Measurements from ENCODE around the gene RPL27. TPM values are rescaled to one million over a fixed set of nuclear protein-coding genes. Genes with fewer than 3 reads are reported as not detected.
A peak's percentile ranks its signal among the peaks of the same experiment; 100 is the strongest.
"Not testable (repeated sequence)": the region's sequence is repeated elsewhere in the genome, so short reads cannot be mapped to it uniquely, and the experiment has no call there.

Gene RPL27
- total RNA-seq, 2 experiments from 2014 or later: 1,974 to 2,033 TPM

GRCh38 chr17:42999003-42999525 is 845 bp downstream of the RPL27 start:
- peaks cover 34% of the 10 kb centered on the region for H3K4me1 Mint-ChIP-seq (ENCODE audit: low read depth)
- peaks cover 44% of the 10 kb centered on the region for H3K36me3 Mint-ChIP-seq (ENCODE audit: low read depth)
- no peaks in the 10 kb centered on the region for H3K9me3 Mint-ChIP-seq
- H3K27me3 Mint-ChIP-seq (ENCODE audit: low read depth): no peaks in the 10 kb centered on the region
- CTCF ChIA-PET: interaction anchor here (1.0 to 2.7 kb wide), 3 partner anchors 7 to 20 kb away, joined by 4 to 15 read pairs (median 5); partner anchors contain the start of genes IFI35 and PTGES3L
- H3K4me3 Mint-ChIP-seq: peak overlapping the region; percentile 97
- no peak for DNase-seq
- intact Hi-C loops (cut with micrococcal nuclease): loop anchor here (2.0 to 5.0 kb wide), 2 partner anchors 213 to 390 kb away; partner anchors contain the start of genes RETREG3, TMEM106A and TUBG1
- peak overlapping the region; percentile 97 for H3K27ac Mint-ChIP-seq

- intact Hi-C loops (cut with micrococcal nuclease); H3K27me3 Mint-ChIP-seq (ENCODE audit: low read depth); DNase-seq; H3K9me3 Mint-ChIP-seq; CTCF ChIA-PET: not testable (repeated sequence)
- peaks cover 34% of the 10 kb centered on the region for H3K4me1 Mint-ChIP-seq (ENCODE audit: low read depth)
- peak overlapping the region; percentile 73 for H3K27ac Mint-ChIP-seq
- H3K4me3 Mint-ChIP-seq: peak overlapping the region; percentile 6
- peaks cover 45% of the 10 kb centered on the region for H3K36me3 Mint-ChIP-seq (ENCODE audit: low read depth)
These were observed 2.7 kb downstream of the RPL27 start for GRCh38 chr17:43000894-43001293.

GRCh38 chr17:43003542-43004172 is 5.4 kb downstream of the RPL27 start:
- intact Hi-C loops (cut with micrococcal nuclease): no loop called here
- CTCF ChIA-PET: interaction anchor here (0.7 kb wide), 1 partner anchor 64 kb away, joined by 3 read pairs; no protein-coding TSS in a partner anchor
- no peak overlapping the region for H3K4me3 Mint-ChIP-seq
- DNase-seq: no peak
- peaks cover 48% of the 10 kb centered on the region for H3K36me3 Mint-ChIP-seq (ENCODE audit: low read depth)
- no peak overlapping the region for H3K27ac Mint-ChIP-seq
- no peaks in the 10 kb centered on the region for H3K9me3 Mint-ChIP-seq
- peaks cover 29% of the 10 kb centered on the region for H3K4me1 Mint-ChIP-seq (ENCODE audit: low read depth)
- no peaks in the 10 kb centered on the region for H3K27me3 Mint-ChIP-seq (ENCODE audit: low read depth)

GRCh38 chr17:43006639-43007551 is 8.7 kb downstream of the RPL27 start, which contains the start of gene IFI35:
IFI35 (plus strand) TSS chr17:43006784; CDS start chr17:43006948, 164 bp downstream.
- CTCF ChIA-PET: interaction anchor here (0.6 to 2.2 kb wide), 5 partner anchors 9 to 308 kb away, joined by 3 to 15 read pairs (median 4); partner anchors contain the start of gene RPL27
- no peaks in the 10 kb centered on the region for H3K27me3 Mint-ChIP-seq (ENCODE audit: low read depth)
- H3K36me3 Mint-ChIP-seq (ENCODE audit: low read depth): peaks cover 23% of the 10 kb centered on the region
- H3K9me3 Mint-ChIP-seq: no peaks in the 10 kb centered on the region
- peak within 1 kb of the TSS; percentile 99 for H3K27ac Mint-ChIP-seq
- peak within 1 kb of the TSS; percentile 100 for H3K4me3 Mint-ChIP-seq
- peak; percentile 94 for DNase-seq
- peaks cover 16% of the 10 kb centered on the region for H3K4me1 Mint-ChIP-seq (ENCODE audit: low read depth)
- intact Hi-C loops (cut with micrococcal nuclease): loop anchor here (1.0 to 5.0 kb wide), 3 partner anchors 118 to 476 kb away; partner anchors contain the start of genes BRCA1 and DHX8

GRCh38 chr17:43010667-43011308 is 12.6 kb downstream of the RPL27 start:
- intact Hi-C loops (cut with micrococcal nuclease): no loop called here
- H3K27ac Mint-ChIP-seq: no peak overlapping the region
- DNase-seq: no peak
- CTCF ChIA-PET: interaction anchor here (1.9 kb wide), 1 partner anchor 13 kb away, joined by 4 read pairs; the partner anchor contains the start of gene RPL27
- H3K4me3 Mint-ChIP-seq: no peak overlapping the region
- H3K4me1 Mint-ChIP-seq (ENCODE audit: low read depth): peaks cover 14% of the 10 kb centered on the region
- no peaks in the 10 kb centered on the region for H3K9me3 Mint-ChIP-seq
- H3K27me3 Mint-ChIP-seq (ENCODE audit: low read depth): no peaks in the 10 kb centered on the region
- peaks cover 17% of the 10 kb centered on the region for H3K36me3 Mint-ChIP-seq (ENCODE audit: low read depth)

- DNase-seq: no peak
- H3K27ac Mint-ChIP-seq: no peak overlapping the region
- H3K9me3 Mint-ChIP-seq: no peaks in the 10 kb centered on the region
- H3K36me3 Mint-ChIP-seq (ENCODE audit: low read depth): peaks cover 11% of the 10 kb centered on the region
- H3K4me3 Mint-ChIP-seq: no peak overlapping the region
- CTCF ChIA-PET: interaction anchor here (0.6 to 2.1 kb wide), 3 partner anchors 12 to 92 kb away, joined by 4 to 7 read pairs (median 5); partner anchors contain the start of gene RPL27
- no peaks in the 10 kb centered on the region for H3K27me3 Mint-ChIP-seq (ENCODE audit: low read depth)
- H3K4me1 Mint-ChIP-seq (ENCODE audit: low read depth): peaks cover 10% of the 10 kb centered on the region
- intact Hi-C loops (cut with micrococcal nuclease): no loop called here
These were observed 13.7 kb downstream of the RPL27 start for GRCh38 chr17:43011728-43012472.

GRCh38 chr17:43013296-43013695 is 15.1 kb downstream of the RPL27 start:
- intact Hi-C loops (cut with micrococcal nuclease): no loop called here
- no peak overlapping the region for H3K4me3 Mint-ChIP-seq
- peaks cover 8% of the 10 kb centered on the region for H3K36me3 Mint-ChIP-seq (ENCODE audit: low read depth)
- no peak overlapping the region for H3K27ac Mint-ChIP-seq
- H3K4me1 Mint-ChIP-seq (ENCODE audit: low read depth): peaks cover 9% of the 10 kb centered on the region
- H3K27me3 Mint-ChIP-seq (ENCODE audit: low read depth): no peaks in the 10 kb centered on the region
- no peak for DNase-seq
- no peaks in the 10 kb centered on the region for H3K9me3 Mint-ChIP-seq
- CTCF ChIA-PET: interaction anchor here (2.1 kb wide), 1 partner anchor 11 kb away, joined by 7 read pairs; no protein-coding TSS in a partner anchor

GRCh38 chr17:43014020-43014648 is 15.9 kb downstream of the RPL27 start:
- H3K4me1 Mint-ChIP-seq (ENCODE audit: low read depth): peaks cover 15% of the 10 kb centered on the region

GRCh38 chr17:43014649-43015542 is 16.7 kb downstream of the RPL27 start:
- no peaks in the 10 kb centered on the region for H3K9me3 Mint-ChIP-seq
- H3K4me1 Mint-ChIP-seq (ENCODE audit: low read depth): peaks cover 21% of the 10 kb centered on the region
- DNase-seq: no peak
- H3K27ac Mint-ChIP-seq: peak overlapping the region; percentile 19
- CTCF ChIA-PET: no interaction called here
- H3K27me3 Mint-ChIP-seq (ENCODE audit: low read depth): no peaks in the 10 kb centered on the region
- intact Hi-C loops (cut with micrococcal nuclease): no loop called here
- peaks cover 8% of the 10 kb centered on the region for H3K36me3 Mint-ChIP-seq (ENCODE audit: low read depth)
- H3K4me3 Mint-ChIP-seq: no peak overlapping the region

More at GRCh38 chr17:43014020-43014648, 15.9 kb downstream of the RPL27 start:
- intact Hi-C loops (cut with micrococcal nuclease): no loop called here
- H3K9me3 Mint-ChIP-seq: no peaks in the 10 kb centered on the region
- H3K27ac Mint-ChIP-seq: no peak overlapping the region
- peaks cover 8% of the 10 kb centered on the region for H3K36me3 Mint-ChIP-seq (ENCODE audit: low read depth)
- DNase-seq: no peak
- CTCF ChIA-PET: no interaction called here
- no peaks in the 10 kb centered on the region for H3K27me3 Mint-ChIP-seq (ENCODE audit: low read depth)
- no peak overlapping the region for H3K4me3 Mint-ChIP-seq

GRCh38 chr17:43015579-43015978 is 17.4 kb downstream of the RPL27 start:
- no peaks in the 10 kb centered on the region for H3K27me3 Mint-ChIP-seq (ENCODE audit: low read depth)
- H3K9me3 Mint-ChIP-seq: no peaks in the 10 kb centered on the region
- H3K27ac Mint-ChIP-seq: no peak overlapping the region
- no peak for DNase-seq
- peaks cover 7% of the 10 kb centered on the region for H3K36me3 Mint-ChIP-seq (ENCODE audit: low read depth)
- H3K4me1 Mint-ChIP-seq (ENCODE audit: low read depth): peaks cover 17% of the 10 kb centered on the region
- H3K4me3 Mint-ChIP-seq: no peak overlapping the region
- intact Hi-C loops (cut with micrococcal nuclease): no loop called here
- CTCF ChIA-PET: no interaction called here

Data from activated naive CD4-positive, alpha-beta T cell treated with anti-CD3 and anti-CD28 coated beads for 36 hours (primary cell).